Epithelial cell of esophagus (primary cell): Measurements from ENCODE around the gene LHX2.

Source experiments
- DNase-seq: peaks from one replicate; pipeline ENCODE4 v3.0.0; 2010; ENCODE audit warnings: low read depth
- H3K4me3 ChIP-seq: 2 replicates; pipeline ENCODE4 v1.5.1; 2011; ENCODE audit warnings: mild to moderate bottlenecking, low read length, control low read depth
- CTCF ChIP-seq: IDR thresholded peaks from 2 replicates; pipeline ENCODE4 v1.5.1; 2011; ENCODE audit warnings: low read depth, mild to moderate bottlenecking, low read length, control low read depth, inconsistent platforms; ENCODE audit not compliant: insufficient read depth; ENCODE audit errors: missing control alignments

LHX2 gene

GRCh38 chr9:124077915-124078572, 66.5 kb downstream of the LHX2 start:
- DNase-seq = peak; percentile 74
- TF ChIP-seq CTCF = no peak
- H3K4me3 ChIP-seq = no peak overlapping the region

- no peak for TF ChIP-seq CTCF
- peak; percentile 31 for DNase-seq
- no peak overlapping the region for H3K4me3 ChIP-seq
Measured at GRCh38 chr9:124078641-124079040, 67.1 kb downstream of the LHX2 start.

GRCh38 chr9:124079176-124079925, 67.8 kb downstream of the LHX2 start:
- DNase-seq = peak; percentile 15
- no peak overlapping the region for H3K4me3 ChIP-seq
- TF ChIP-seq CTCF = no peak

GRCh38 chr9:124082622-124083021, 71.1 kb downstream of the LHX2 start:
- TF ChIP-seq CTCF = no peak
- DNase-seq = no peak
- no peak overlapping the region for H3K4me3 ChIP-seq
